AG08395 (cell line): Measurements from ENCODE around the gene DTNB.

Experiments
- DNase-seq: peaks from one replicate; pipeline ENCODE4 v3.0.0; 2012; ENCODE audit warnings: mixed read lengths, low spot score

DTNB gene

DNA sequence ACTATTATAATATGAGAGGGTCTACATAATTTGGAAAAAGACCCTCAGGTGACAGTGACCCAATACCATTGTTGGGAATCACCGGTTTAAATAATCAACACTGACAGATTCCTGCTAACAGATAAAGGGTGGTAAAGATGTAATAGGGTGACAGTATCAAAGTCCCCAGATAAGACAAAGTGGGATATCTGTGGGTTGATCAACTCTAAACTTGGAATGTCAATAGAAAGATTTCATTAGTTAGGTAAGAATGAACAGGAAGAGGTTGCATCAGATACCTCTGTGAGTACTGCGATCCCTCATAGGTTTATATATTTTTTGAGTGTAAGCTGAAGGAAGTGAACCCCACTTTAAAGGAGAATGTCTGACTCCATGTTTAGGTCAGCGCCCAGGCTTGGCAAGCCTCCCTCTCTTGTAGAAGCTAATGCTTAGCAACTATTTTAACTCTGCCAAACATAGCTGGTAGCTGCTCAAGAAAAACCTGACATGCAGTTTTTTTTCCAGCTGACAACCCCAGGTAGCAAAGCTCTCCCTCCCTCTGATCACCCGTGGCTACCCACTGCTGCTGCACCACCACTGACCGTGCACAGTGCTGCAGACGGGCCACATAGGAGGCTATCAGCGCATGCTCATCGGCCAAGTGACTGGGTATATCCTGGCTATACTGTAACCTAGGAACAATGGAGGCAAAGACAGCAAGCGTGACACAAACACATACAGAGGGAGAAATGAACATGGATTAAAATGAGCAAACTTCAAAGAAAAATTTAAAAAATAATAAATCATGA lies 218.4 kb downstream of the DTNB start:
- DNase-seq, result no peak

- no peak for DNase-seq
Measured at GRCh38 chr2:25453199-25453905, 220.0 kb downstream of the DTNB start.

DNA sequence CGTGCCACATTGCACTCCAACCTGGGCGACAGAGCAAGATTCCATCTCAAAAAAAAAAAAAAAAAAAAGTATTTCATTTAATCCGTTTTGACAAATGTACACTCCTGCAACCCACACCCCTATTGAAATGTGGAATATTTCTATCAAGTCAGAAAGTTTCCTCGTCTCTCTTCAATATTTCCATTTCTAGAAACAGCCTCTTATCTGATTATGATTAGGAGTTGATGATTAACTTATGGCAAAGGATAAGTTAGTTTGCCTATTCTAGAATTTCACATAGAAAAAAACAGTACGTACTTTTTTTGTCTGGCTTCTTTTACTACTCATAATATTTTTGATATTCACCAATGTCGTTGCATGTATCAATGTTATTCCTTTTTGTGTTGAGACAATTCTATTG lies 224.6 kb downstream of the DTNB start:
- DNase-seq, result no peak

- DNase-seq, result no peak
Measured at GRCh38 chr2:25447018-25447417, 226.4 kb downstream of the DTNB start.

GRCh38 chr2:25446122-25446521 lies 227.3 kb downstream of the DTNB start:
- DNase-seq, result no peak

DNA sequence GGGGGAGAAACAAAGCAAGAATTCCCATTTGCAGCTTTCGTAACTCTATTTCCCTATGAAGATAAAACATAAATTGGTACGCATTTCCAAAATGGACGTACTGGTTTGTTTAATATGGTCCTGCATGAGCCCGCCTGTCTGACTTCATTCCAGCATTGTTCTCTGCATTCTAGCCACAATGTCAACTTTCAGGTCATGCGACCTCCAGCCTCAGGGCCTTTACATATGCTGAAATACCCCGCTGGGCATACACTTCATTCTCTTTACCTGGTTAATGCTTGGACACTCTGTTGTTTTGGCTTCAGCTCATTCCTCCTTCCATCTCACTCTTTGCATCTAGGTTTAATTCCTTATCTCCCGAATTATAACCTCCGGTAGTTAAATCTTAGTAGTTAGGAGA lies 227.9 kb downstream of the DTNB start:
- DNase-seq, result no peak

DNA sequence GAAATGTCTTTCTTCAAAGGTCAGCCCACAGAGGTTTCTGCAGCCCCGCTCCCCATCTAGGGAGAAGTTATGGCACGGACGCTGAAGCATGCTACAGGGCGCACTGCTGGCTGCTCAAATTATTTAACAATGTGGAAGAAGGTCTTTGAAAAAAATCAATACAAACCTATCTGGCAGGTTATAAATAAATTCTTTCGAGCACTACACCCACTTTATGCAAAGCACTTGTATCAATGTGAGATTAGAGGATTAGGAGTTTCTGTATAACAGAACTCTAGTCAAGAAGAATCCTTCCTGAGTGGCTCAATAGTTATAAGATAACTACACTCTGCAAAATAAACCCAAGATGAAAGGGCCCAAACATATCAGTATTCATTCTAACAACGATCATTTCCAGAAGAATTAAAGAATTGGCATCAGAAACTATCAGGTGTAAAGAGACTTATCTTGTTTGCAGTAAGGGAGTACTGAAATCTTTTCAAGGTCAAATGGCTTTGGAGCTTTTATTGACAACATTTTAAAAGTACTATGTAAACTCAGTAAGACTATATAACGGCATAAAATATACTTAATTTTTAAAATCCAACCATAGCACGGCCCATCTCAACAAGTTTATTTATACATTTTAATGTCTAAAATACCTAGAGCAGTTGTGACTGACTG lies 228.6 kb downstream of the DTNB start:
- DNase-seq, result no peak

- DNase-seq, result no peak
Measured at GRCh38 chr2:25443766-25444165, 229.6 kb downstream of the DTNB start.

- no peak for DNase-seq
Measured at GRCh38 chr2:25441353-25441752, 232.0 kb downstream of the DTNB start.

DNA sequence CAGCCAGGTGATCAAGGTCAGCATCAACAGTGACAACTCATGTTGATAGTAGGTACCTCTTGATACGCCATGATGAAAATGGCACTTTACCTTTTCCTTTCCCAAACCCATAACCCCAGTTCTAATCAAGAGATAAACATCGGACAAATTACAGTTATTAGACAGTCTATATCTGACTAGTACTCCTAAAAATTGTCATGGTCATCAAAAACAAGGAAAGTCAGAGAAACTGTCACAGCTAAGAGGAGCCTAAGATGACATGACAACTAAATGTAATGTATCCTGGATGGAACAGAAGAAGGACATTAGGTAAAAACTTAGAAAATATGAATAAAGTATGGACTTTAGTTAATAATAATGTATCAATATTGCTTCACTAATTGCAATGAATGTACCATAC lies 234.6 kb downstream of the DTNB start:
- no peak for DNase-seq

DNA sequence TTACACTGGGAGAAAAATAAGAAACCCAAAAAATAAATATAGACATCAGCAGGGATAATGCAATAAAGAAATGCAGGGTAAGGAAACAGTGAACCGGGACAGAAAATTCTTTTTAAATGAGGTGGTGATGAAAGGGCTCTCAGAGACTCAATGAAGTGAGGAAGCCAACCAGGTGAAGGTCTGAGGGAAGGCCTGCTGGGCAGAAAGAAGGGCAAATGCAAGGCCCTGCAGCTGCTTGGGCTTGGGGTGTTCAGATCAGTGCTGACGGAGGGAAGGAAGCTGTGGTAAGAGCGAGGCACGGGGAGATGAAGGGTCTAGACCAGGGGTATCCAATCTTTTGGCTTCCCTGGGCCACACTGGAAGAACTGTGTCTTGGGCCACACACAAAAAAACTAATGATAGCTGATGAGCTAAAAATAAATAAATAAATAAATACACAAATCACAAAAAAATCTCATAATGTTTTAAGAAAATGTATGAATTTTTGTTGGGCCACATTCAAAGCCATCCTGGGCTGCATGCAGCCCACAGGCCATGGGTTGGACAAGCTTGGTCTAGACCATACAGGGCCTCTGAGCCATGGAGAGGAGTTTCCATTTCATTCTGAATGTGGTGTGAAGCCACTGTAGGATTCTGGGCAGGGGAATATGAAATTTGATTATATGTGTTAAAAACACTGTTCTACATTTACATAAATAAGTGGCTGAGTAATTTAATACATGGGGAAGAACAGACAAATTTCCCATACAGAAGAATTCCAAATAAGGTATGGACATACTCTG lies 235.3 kb downstream of the DTNB start:
- DNase-seq, result no peak

GRCh38 chr2:25435421-25435820 lies 238.0 kb downstream of the DTNB start:
- DNase-seq, result no peak

DNA sequence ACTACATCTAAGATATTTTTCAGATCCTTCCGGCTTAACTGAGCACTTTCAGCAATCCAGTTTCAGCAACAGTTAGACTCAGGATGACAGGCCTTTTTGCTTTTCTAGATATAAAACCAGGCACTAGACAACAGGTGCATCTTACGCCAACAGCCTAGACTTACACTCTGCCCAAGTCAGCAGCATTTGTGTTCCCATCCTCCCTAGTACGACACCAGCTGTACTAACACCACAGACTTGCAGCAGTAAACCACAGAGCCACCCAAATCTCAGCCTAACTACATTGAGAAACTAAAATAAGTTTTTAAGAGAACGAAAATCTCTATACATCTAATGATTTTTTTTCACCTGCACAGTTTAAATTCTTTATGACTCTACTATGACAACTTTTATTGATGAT lies 241.8 kb downstream of the DTNB start:
- DNase-seq, result no peak

GRCh38 chr2:25430556-25430955 lies 242.8 kb downstream of the DTNB start:
- DNase-seq, result no peak

- no peak for DNase-seq
Measured at GRCh38 chr2:25426326-25426725, 247.1 kb downstream of the DTNB start.

GRCh38 chr2:25424426-25425028 lies 248.8 kb downstream of the DTNB start:
- no peak for DNase-seq

- no peak for DNase-seq
Measured at GRCh38 chr2:25421820-25422411, 251.5 kb downstream of the DTNB start.

- no peak for DNase-seq
Measured at GRCh38 chr2:25421289-25421688, 252.1 kb downstream of the DTNB start.

DNA sequence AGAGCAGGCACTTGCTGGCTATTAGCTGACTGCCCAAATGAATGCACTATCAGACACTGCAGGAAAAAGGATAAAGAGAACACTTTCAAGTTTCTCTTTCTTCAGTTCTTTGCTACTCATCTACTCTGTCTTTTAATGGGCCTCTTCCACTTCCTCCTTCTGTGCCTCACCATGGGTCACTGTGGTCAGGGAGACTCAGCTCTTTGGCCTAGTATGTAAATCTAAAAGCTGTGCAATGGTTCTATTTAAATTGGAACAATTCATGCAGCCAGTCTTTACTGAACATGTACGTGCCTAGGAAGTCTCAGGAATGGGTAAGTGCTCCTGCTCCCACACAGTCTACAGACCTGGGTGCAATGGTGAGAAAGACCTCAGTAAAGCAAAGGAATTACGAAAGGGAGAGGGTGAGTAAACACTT lies 252.5 kb downstream of the DTNB start:
- no peak for DNase-seq

- DNase-seq, result no peak
Measured at GRCh38 chr2:25419678-25420242, 253.6 kb downstream of the DTNB start.
